HG02623 (cell line): ENCODE measurements around the gene HCLS1.
A peak's percentile ranks its signal among the peaks of the same experiment; 100 is the strongest.
"Not testable (repeated sequence)": the region's sequence is repeated elsewhere in the genome, so short reads cannot be mapped to it uniquely, and the experiment has no call there.

Experiments
- ATAC-seq: cut with Tn5 transposase; IDR thresholded peaks from one replicate; pipeline ENCODE4 v1.9.1; 2021; ENCODE audit warnings: moderate library complexity; ENCODE audit not compliant: unreplicated experiment

Gene HCLS1, protein sequence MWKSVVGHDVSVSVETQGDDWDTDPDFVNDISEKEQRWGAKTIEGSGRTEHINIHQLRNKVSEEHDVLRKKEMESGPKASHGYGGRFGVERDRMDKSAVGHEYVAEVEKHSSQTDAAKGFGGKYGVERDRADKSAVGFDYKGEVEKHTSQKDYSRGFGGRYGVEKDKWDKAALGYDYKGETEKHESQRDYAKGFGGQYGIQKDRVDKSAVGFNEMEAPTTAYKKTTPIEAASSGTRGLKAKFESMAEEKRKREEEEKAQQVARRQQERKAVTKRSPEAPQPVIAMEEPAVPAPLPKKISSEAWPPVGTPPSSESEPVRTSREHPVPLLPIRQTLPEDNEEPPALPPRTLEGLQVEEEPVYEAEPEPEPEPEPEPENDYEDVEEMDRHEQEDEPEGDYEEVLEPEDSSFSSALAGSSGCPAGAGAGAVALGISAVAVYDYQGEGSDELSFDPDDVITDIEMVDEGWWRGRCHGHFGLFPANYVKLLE

DNA sequence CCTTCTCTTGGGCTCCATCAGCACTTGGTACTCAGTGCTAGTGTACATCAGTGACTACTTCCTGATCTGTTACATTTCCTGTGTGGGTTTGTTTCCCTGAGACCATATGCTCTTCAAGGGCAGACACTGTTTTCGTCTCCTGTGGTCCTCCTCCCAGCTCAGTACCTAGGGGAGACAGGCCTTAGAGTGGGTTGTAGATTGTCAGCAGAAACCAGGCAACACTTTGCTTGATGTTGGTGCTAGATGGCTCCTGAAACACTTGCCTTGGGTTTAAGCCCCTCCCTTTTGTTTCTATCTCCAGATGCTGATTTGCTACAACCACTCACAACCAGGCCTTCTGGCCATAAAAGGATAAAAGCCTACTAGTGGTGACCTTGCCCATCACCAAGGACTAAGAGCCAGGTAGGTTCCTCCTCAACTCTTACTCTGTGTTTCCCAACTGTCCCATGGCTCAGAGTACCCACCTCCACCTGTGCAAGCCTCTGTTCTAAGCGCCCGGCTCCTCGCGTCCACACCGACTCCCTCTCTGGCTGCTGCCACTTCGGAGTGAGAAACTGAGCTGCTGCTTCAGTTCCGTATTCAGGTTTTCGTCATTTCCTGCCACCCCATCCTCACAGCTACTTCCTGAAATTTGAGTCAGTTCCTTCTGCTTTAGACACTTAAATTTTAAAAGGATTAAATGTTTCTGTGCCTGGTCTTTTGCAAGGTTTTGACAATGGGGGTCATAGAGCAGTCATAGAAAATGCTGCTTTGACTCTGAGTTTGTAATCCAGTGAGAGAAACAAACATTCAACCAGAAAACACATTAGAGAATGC, at the start of gene HCLS1:
HCLS1 (minus strand) TSS at position 548 of the 816 bp plus-strand sequence. CDS start 2,556 bp downstream, outside the sequence.
- ATAC-seq = peak; percentile 75

DNA sequence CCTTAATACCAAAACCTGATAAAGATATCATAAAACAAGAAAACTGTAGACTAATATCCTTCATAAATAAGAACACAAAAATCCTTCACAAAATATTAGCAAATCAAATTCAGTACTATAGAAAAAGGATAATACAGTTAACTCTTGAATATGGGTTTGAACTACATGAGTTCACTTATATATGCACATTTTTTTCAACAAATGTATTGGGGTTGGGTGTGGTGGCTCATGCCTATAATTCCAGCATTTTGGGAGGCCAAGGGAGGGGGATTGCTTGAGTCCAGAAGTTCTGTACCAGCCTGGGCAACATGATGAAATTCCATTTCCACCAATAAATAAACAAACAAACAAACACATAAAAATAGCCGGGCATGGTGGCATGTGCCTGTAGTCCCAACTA, 49.6 kb upstream of the HCLS1 start:
- ATAC-seq = no peak

DNA sequence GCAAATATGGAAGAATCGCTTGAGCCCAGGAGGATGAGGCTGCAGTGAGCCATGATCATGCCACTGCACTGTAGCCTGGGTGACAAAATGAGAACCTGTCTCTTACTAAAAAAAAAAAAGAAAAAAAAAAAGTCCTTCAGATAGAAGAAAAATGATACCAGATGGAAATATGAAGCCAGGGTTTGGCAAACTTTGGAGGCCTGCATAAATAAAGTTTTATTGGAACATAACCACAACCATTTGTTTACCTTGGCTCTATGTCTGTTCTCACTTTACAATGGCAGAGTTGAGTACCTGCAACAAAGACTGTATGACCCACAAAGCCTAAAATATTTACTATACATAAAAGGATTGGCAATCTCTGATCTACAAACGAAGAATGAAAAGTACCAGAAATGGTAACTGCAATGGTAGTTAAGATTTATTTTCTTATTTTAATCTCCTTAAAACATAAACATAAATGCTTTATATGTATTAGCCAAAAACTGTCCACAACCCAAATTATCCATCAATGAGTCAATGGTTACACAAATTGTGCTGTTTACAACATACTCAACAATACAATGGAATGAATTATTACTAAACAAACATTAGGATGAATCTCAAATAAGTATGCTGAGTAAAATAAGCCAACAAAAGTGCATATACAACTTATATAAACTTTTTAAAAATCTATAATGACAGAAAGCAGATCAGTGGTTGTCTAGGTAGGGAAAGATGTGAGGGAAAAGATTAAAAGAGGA, 47.0 kb upstream of the HCLS1 start:
- ATAC-seq = no peak

DNA sequence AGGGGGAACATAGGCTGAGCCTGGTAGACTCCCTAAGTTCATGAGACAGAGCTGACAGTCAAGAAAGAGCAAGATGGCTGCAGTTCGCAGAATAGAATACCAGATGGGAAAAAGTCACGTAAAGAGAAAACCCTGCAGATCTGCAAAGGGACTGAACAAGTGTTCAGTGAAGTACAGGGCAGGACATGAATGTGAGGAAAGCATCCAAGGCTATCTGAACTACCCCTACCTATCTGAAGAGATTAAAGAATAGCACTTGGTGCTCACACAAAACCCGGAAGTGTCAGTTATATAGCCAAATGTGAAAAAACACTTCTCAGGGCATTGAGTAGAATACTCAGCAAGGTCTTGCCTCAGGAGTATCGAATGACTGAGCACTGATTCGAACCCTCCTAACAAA, 44.8 kb upstream of the HCLS1 start:
- ATAC-seq = no peak

DNA sequence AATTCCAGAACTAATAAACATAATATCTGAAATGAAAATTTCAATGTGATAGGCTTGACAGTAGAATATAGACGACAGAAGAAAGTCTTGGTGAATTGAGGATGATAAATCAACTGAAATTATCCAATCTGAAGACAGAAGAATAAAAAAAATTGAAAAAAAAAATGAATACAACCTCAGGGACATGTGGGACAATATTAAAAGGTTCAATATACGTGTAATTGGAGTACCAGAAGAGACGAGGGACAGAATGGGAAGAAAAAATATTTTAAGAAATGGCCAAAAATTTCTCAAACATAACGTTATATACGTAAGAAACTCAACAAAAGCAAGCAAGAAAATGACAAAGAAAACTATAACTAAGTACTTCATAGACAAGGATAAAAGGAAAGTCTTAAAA, 43.3 kb upstream of the HCLS1 start:
- no peak for ATAC-seq

DNA sequence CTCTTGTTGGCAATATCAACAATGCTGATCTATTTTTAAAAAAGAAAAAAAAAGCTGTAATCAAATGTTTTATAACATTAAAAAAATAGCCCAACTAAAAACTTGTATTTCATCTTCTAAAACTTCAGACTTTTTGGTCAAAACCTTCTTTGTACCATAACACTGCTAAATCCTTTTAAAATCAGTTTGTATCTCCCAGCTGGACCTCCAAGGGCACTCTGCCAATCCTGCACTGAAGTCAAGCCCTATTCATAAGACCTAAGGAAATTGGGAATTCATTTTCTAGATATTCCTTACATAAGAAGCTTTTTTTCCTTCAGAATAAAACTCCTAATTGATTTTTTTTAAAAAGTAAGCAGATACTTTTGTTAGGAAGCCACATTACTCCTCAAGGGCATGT, 38.2 kb upstream of the HCLS1 start:
- ATAC-seq = no peak

DNA sequence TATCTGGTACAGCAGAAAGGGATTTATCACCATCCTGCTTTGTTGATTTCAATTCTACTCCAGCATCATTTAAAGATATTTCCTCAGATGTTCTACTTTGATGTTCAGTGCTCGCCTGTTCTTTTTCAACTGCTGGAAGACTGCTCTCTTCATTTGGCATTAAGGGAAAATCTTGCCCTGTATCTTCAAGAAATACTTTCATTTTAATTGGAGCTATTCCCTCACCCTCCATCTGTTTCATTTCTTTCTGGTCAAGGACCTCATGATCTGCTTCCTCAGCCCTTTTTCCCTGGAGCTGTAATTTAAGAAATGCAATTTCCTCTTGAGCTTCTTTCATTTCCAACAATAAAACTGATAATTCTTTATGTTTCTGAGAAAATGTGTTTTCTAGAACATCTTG, 37.8 kb upstream of the HCLS1 start:
- no peak for ATAC-seq

DNA sequence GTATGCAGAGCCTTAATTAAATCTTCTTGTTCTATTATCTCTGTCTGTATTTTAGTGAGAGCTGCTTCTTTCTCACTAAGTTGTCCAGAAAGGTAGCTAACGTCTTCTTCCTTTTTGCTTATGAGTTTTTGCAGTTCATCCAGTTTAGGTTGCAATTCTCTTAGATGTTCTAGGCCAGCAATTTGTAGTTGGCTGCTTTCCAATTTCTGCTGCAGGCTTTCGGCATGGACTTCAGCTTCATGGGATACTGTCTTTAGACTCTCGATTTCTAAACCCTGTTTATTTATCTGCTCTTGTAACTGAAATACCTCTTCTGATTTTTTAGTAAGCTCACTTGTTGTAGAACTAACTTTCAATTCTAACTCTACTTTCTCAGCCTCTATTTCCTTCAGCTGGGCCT, 35.5 kb upstream of the HCLS1 start:
- no peak for ATAC-seq

DNA sequence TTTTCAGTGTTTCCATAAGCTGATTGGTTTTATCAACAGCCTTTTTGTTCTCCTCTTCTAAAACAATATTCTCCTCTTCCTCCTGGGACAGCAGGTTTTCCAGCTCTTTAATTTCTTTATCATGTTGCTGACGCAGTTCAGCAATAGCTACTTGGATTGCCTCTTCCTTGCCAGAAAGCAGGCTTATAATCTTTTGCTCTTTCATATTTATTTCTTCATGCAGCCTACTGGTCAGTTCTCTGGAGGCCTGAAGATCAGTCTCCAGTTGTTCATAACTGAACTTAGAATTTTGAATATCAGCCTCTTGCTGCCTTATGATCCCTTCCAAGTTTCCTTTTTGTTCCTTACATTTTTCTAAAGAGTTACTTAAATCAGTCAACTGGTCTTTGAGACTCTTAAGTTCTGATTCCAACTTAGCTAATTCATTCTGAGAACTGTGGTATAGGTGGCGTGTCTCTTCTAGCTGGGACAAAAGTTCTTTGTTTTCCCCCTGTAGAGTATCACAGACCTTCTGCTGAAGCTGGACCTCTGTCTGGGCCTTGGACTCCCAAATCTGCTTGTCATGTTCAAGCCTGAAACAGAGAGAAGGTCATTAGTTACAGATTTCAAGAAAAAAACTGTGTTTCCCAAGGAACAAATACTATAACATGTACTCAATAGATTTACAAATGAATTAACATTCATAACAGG, 31.5 kb upstream of the HCLS1 start:
- ATAC-seq = no peak

DNA sequence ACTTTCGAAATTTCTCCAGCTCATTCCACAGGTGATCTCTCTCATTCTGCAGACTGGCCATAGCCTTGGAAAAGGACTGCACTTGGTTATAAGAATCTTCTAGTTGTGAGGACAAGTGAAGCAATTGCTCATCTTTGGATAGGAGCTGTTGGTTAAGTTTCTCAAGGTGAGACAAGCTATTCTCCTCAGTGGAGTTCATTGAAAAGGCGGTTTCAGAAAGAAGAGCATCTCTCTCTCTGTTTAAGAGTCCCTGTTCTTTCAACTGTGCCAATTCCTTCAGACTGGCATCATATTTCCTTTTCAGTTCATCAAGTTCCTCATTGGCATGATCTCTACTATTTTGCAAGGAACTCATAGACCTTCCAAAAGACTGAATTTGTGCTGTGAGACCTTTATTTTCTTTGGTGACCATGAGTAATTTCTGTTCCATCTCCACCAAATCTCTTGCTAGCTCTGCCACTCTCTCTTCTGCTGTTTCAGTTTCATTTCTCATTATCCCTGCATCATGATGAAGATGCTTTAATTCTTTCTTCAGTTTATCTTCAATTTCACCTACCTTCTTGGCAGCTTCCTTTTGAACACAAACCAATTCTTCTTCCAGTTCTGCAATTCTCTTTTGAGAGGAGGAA, 30.2 kb upstream of the HCLS1 start:
- peak; percentile 61 for ATAC-seq

DNA sequence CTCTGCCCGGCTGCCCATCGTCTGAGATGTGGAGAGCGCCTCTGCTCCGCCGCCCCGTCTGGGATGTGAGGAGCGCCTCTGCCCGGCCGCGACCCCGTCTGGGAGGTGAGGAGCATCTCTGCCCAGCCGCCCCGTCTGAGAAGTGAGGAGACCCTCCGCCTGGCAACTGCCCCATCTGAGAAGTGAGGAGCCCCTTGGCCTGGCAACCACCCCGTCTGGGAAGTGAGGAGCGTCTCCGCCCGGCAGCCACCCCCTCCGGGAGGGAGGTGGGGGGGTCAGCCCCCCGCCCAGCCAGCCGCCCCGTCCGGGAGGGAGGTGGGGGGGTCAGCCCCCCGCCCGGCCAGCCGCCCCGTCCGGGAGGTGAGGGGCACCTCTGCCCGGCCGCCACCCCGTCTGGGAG, 28.0 kb upstream of the HCLS1 start:
- ATAC-seq = not testable (repeated sequence)

DNA sequence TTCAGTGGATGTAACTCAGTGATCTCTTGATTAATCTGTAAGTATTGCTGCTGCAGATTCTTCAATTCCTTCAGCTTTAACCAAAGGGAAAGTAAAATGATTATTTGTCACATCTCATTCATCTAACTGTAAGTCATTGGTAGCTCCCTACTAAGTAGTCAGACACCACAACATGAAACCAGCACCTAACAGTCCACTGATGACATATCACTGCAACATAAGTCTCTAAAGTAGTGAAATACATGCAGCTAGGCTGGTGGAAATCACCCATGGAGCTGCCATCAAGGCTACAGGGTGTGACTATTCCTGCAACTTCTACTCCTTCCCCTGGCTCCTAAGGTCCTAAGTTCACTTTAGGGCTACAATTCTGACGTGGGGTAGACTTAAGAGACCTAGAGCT, 21.1 kb upstream of the HCLS1 start:
- no peak for ATAC-seq

DNA sequence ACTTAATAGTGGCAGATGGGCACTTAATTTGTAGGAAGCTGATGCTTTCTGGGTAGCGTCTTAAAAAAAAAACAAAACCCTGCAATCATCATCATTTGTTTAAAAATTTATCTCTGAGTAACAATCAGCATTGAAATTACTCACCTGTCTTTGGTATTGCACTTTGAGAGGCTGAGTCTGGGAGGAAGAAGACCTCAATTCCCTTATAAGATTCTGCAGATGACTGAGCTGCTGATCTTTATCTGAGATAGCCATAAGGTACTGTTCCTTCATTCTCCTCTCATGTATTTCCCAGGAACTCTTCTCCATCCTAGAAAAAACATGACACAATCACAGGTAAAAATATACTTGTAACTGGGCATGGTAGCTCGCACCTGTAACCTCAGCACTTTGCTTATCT, 16.4 kb upstream of the HCLS1 start:
- ATAC-seq = no peak

DNA sequence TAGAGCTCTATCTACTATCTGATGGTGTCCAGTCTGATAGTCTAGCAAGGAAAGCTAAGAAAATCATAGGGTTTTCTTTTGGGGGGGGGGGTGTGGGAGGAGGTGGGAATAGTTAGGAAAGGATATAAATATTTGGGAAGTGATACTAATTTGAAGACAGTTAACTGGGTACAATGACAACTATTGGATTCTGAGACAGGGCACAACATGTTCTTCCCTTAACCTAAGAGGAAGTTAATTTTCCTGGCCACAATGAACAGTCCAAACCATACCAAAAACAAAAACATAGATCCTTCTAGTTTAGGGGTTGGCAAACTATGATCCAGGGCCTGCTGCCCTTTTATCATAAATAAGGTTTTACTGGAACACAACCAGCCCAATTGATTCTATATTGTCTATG, 10.0 kb upstream of the HCLS1 start:
- no peak for ATAC-seq

DNA sequence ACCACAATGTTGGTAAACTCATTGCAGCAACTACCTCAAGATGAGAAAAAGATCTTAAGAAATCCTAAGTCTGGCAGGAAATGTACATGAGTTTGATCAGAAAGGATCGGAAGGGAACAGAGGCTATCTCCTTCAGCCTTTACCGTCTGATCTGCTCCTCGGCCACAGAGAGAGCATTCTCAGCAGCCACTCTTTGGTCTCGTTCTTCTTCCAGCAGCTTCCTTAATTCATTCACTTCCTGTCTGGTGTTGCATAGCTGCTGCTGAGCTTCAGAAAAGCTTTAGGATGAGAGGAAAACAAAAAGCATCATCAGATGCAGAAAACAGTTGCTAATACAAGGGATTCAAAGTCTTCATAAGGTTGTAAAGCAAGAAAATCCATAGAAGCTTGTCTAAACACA, 6.6 kb upstream of the HCLS1 start:
- no peak for ATAC-seq

DNA sequence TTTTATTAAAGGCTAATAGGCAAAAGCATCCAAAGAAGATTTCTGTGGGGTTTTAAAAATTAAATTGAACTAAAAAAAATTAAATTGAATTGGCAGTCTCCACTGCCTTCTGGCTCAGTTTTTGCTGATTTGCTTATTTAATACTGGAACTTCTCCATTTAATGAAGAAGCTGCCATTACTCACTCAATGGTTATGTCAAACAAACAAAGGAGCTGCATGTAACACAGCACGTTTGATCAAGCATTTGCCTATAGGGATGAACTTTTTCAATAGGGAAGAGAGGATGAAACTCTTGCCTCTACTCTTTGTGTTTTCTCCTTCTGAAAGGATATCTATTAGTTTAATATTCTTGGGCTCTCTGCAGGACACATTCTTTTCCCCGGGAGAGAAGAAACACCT, 4.8 kb upstream of the HCLS1 start:
- no peak for ATAC-seq

DNA sequence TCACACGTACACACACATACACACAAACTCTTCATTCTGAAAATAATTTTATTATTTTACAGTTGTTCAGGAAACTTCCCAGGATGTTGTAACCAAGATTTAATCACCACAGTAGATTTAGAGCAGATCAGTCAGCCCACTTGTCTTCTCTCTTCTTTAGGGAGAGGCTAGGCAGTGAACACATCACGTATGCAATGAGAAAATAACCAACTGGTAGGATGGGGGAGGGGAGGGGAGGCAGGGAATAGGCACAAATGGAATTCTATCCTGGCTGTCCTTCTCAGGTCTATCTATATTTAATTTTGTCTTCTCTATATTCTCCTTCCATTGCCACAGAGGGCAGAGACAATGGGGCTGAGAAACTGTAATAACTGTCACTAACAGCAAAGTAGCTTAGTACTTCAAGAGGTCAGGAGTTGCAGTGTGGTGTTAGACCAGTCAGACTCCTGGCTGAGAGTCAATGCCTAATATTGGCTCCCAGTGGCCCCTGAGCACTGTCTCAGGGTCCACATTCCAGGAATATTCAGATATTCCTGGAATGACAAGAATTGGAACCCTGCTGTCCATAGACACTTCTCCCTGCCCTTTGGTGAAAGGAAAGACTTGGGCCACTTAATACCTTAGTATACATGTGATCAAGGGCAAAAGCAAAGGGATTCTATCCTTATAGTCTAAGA, 2.6 kb upstream of the HCLS1 start:
- no peak for ATAC-seq

DNA sequence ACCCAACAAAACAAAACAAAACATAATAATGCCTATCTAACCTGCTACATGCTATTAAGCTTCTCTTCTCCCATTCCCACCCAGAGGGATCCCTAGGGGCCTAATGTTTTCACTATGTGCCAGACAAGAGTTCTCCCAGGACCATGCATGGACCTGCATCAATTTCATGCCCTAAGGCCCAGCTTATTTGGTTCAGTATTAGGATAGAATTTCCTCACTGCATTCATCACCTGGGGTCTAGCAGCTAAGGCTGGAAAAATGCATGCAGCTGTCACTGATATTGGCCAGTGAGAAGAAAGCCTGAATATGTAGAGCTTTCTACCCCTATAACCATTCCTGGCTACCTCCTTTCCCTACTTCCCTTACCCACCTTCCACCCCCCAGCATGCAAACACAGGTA, 2.0 kb upstream of the HCLS1 start:
- no peak for ATAC-seq

DNA sequence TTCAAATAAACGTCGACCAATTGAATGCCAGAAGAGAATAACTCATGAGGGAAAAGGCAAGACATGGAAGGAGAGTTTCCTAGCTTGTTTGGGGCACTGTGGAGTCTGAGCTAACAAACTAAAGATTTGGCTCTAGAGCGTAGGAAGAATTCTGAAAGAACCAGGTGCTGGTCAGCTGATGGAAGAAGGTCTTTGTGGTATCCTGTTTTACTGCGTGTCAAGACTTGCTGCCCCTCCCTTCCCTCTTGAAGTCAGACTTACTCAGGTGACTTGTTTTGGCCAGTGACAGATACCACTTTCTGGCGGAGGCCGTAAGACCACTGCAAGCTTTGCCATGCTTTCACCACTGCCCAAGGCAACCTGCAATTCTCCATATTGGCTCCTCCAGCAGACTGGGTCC, 673 bp upstream of the HCLS1 start:
- no peak for ATAC-seq

DNA sequence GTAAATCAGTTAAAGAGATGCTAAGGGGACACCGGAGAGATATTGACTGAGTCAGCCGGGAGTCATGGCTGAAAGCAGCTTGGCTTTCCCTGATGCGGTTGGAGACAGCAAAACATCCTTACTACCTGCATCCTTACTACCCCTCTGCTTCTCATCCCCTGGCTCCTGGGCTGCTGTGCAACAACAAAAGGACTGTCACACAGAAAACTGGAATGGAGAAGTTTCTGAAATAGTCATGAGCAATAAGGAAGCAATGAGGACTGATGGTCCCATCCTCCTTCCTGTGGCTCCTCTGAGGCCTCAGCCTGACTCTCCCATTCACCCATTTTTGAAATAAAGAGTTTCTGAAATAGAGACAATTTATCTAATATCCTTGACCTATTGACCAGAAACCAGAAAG, 1.1 kb downstream of the HCLS1 start:
- no peak for ATAC-seq
